Mesothelial cell of epicardium (in vitro differentiated cells): Measurements from ENCODE around the gene FCSK. TPM values are rescaled to one million over a fixed set of nuclear protein-coding genes. Genes with fewer than 3 reads are reported as not detected.

Source experiments
- DNase-seq, 2 experiments: peaks; one replicate each; pipeline ENCODE4 v3.0.0; 2021; ENCODE audit warnings: low spot score in 2 of 2; ENCODE audit not compliant: unreplicated experiment in 2 of 2
- H3K27ac Mint-ChIP-seq: 2 replicates; pipeline ENCODE4 v1.8.0; 2021; ENCODE audit warnings: mixed read lengths
- H3K27me3 Mint-ChIP-seq: 2 replicates; pipeline ENCODE4 v1.8.0; 2021; ENCODE audit warnings: low read depth, mixed read lengths
- H3K36me3 Mint-ChIP-seq: 2 replicates; pipeline ENCODE4 v1.8.0; 2021; ENCODE audit warnings: mixed read lengths
- H3K4me1 Mint-ChIP-seq: 2 replicates; pipeline ENCODE4 v1.8.0; 2021; ENCODE audit warnings: mixed read lengths
- H3K4me3 Mint-ChIP-seq: 2 replicates; pipeline ENCODE4 v1.8.0; 2021; ENCODE audit warnings: mild to moderate bottlenecking, moderate library complexity, mixed read lengths
- H3K9me3 Mint-ChIP-seq: 2 replicates; pipeline ENCODE4 v1.8.0; 2021; ENCODE audit warnings: mixed read lengths
- total RNA-seq: library from RNA; stranded (reverse); gene quantifications from 3 replicates; pipeline ENCODE4 v1.2.1, GENCODE V29; 2021
- TF ChIP-seq, protein P1 (sequence below): fragments of 200-600 bp; sonication (generic); IDR thresholded peaks from one replicate; pipeline ENCODE4 v1.5.0; 2021; ENCODE audit warnings: antibody characterized with exemption; ENCODE audit not compliant: unreplicated experiment

Gene FCSK
- total RNA-seq, 1 donor from 2014 or later = 27.7 TPM

DNA sequence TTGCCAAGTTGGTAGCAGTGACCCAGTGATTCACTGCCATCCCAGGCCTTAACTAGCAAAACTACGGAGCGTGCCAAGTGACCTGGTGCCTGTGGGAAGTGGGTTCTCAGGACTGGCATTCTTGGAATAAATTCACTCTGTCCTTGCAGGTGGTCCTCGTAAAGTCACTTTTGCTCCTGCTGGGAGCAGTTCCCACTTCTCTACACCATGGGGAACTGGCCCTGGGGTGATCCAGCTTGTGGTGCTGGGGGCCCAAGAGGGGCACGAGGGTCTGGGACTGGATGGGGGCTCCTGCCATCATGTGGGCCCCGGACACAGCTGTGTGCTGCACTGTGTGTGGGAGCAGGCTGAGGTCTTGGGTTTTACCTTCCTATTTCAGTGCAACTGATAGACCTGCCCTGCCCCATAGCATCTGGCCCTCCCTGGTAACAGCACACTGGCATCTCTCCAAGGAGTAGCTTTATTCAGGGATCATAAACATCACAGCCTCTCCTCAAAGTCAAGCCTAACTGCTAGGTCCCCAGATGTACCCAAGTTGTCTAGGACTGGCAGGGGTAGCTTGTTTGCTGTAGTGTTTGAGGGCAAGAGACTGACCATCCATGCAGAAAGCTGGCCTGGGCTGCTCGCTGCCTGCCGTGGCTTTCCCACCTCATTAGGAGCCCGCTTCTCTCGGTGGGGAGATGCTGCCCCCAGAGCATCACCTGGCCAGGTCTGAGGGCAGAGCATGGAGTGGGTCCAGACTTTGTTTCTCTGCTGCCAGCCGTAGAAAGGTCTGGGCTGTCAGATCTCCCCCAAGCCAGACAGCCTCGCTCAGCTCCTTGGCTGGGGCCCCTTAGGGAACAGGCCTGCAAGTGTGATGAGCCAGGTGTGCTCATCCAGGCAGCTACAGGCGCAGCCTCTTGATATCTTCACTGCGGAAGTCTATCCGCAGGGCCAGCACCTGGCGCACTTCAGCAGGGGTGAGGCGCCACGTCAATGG lies 26.0 kb downstream of the FCSK start:
- Mint-ChIP-seq H3K4me3 (no peak overlapping the region), H3K36me3 (peaks cover 11% of the 10 kb centered on the region), H3K27me3 (no peaks in the 10 kb centered on the region), H3K27ac (no peak overlapping the region), H3K9me3 (no peaks in the 10 kb centered on the region), H3K4me1 (peaks cover 6% of the 10 kb centered on the region)
- TF ChIP-seq, protein P1, sequence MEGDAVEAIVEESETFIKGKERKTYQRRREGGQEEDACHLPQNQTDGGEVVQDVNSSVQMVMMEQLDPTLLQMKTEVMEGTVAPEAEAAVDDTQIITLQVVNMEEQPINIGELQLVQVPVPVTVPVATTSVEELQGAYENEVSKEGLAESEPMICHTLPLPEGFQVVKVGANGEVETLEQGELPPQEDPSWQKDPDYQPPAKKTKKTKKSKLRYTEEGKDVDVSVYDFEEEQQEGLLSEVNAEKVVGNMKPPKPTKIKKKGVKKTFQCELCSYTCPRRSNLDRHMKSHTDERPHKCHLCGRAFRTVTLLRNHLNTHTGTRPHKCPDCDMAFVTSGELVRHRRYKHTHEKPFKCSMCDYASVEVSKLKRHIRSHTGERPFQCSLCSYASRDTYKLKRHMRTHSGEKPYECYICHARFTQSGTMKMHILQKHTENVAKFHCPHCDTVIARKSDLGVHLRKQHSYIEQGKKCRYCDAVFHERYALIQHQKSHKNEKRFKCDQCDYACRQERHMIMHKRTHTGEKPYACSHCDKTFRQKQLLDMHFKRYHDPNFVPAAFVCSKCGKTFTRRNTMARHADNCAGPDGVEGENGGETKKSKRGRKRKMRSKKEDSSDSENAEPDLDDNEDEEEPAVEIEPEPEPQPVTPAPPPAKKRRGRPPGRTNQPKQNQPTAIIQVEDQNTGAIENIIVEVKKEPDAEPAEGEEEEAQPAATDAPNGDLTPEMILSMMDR = no peak
- DNase-seq = no peak

GRCh38 chr16:70481929-70482536 lies 27.6 kb downstream of the FCSK start:
- TF ChIP-seq, protein P1 = no peak
- Mint-ChIP-seq H3K27ac (no peak overlapping the region), H3K9me3 (no peaks in the 10 kb centered on the region), H3K4me1 (peaks cover 2% of the 10 kb centered on the region), H3K27me3 (no peaks in the 10 kb centered on the region), H3K4me3 (no peak overlapping the region), H3K36me3 (peaks cover 18% of the 10 kb centered on the region)
- no peak for DNase-seq

GRCh38 chr16:70482624-70483023 lies 28.2 kb downstream of the FCSK start:
- Mint-ChIP-seq H3K9me3 (no peaks in the 10 kb centered on the region), H3K27ac (no peak overlapping the region), H3K4me3 (no peak overlapping the region), H3K36me3 (peaks cover 18% of the 10 kb centered on the region), H3K27me3 (no peaks in the 10 kb centered on the region), H3K4me1 (no peaks in the 10 kb centered on the region)
- TF ChIP-seq, protein P1 = no peak
- no peak for DNase-seq

- DNase-seq = no peak
- Mint-ChIP-seq H3K36me3 (peaks cover 18% of the 10 kb centered on the region), H3K9me3 (no peaks in the 10 kb centered on the region), H3K27ac (no peak overlapping the region), H3K4me3 (no peak overlapping the region), H3K4me1 (no peaks in the 10 kb centered on the region), H3K27me3 (no peaks in the 10 kb centered on the region)
- TF ChIP-seq, protein P1 = no peak
These were observed 29.0 kb downstream of the FCSK start for GRCh38 chr16:70483426-70483825.

DNA sequence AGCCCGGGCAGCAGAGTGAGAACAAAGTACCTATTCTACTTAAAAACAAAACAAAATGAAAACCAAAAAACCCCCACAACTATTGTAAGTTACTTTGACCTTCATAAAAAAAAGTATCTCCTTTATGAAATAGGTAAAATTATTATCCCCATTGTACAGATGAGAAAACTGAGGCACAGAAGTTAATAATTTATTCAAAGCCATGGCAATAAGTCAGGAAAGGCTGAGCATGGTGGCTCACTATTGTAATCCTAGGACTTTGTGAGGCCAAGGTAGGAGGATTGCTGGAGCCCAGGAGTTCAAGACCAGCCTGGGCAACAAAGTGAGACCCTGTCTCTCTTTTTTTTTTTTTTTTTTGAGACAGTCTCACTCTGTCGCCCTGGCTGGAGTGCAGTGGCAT lies 30.5 kb downstream of the FCSK start:
- H3K36me3 Mint-ChIP-seq = peaks cover 20% of the 10 kb centered on the region
- no peaks in the 10 kb centered on the region for H3K4me1 Mint-ChIP-seq
- H3K27ac Mint-ChIP-seq = no peak overlapping the region
- H3K27me3 Mint-ChIP-seq = no peaks in the 10 kb centered on the region
- TF ChIP-seq, protein P1 = no peak
- H3K4me3 Mint-ChIP-seq = no peak overlapping the region
- H3K9me3 Mint-ChIP-seq = no peaks in the 10 kb centered on the region
- DNase-seq = no peak
